IPS DF 4.7 (cell line): Measurements from ENCODE around the gene ZNF771.
"Not testable (repeated sequence)": the region's sequence is repeated elsewhere in the genome, so short reads cannot be mapped to it uniquely, and the experiment has no call there.

Experiments
- DNase-seq: peaks from one replicate; pipeline ENCODE4 v3.0.0-alpha.2; 2013; ENCODE audit warnings: low spot score; ENCODE audit errors: extremely low read depth

The ZNF771 gene

DNA sequence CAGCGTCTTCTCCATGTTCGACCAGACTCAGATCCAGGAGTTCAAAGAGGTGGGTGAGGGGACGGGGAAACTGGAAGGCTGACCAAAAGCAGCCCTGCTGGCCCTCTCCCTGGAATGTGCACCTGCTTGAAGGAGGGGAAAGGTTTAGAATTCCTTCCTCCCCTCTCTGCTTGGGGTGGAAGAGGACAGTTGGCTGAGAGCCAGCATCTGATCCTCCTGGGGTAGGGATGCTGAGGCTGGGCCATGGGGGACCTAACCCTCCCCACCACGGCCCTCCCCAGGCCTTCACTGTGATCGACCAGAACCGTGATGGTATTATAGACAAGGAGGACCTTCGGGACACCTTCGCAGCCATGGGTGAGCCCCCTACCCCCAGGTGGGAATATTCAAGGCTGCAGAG, 31.5 kb upstream of the ZNF771 start:
- no peak for DNase-seq

DNA sequence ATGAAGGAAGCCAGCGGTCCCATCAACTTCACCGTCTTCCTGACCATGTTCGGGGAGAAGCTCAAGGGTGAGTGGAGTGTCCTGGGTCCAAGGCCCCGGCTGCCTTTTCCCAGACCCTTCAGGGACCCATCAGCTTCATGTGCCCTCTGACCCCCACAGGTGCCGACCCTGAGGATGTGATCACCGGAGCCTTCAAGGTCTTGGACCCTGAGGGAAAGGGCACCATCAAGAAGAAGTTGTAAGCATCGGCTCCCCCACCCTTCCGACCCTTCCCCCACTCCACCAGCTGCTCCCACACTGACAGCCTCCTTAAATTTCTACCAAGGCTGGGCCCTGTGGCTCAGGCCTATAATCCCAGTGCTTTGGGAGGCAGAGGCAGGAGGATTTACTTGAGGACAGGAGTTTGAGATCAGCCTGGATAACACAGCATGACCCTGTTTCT, 30.9 kb upstream of the ZNF771 start:
- no peak for DNase-seq

DNA sequence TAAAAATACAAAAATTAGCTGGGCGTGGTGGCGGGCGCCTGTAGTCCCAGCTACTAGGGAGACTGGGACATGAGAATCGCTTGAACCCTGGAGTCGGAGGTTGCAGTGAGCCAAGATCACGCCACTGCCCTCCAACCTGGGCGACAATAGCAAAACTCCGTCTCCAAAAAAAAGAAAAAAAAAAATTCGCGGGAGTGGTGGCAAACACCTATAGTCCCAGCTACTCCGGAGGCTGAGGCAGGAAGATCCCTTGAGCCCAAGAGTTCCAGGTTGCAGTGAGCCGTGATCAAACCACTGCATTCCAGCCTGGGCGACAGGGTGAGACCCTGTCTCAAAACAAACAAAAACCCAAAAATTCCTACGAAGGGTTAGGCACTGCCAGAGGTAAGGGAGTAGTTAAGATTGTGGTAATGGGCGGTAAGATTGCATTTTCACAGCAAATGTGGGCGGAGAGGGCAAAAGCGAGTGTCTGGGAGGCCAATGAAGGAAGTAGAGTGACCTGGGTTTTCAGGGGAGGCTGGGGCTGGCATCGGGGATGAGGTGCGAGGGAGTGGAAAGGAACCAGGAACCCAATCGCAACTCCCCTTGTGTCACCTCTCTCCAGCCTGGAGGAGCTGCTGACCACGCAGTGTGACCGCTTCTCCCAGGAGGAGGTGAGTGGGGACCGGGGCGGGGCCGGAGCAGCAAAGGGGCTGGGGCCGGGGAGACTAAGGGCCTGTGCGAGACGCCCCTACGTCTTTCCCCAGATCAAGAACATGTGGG, 30.2 kb upstream of the ZNF771 start:
- no peak for DNase-seq

DNA sequence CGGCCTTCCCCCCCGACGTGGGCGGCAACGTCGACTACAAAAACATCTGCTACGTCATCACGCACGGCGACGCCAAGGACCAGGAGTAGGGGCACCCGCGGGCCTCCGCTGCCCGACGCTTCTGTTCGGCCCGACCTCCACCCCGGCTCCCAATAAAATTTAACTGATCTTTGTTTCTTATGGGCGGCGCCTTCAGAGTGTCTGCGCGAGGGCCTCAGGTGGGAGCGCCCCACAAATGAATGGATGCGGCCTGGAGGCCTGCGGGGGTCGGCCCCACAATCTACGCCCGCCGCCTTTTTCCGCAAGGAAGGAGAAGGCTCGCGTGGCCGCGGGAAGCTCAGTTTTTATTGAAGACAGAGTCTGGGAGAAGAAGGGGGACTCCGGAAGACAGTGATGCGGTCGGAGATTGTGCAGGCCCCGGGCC, 29.6 kb upstream of the ZNF771 start:
- DNase-seq = no peak

DNA sequence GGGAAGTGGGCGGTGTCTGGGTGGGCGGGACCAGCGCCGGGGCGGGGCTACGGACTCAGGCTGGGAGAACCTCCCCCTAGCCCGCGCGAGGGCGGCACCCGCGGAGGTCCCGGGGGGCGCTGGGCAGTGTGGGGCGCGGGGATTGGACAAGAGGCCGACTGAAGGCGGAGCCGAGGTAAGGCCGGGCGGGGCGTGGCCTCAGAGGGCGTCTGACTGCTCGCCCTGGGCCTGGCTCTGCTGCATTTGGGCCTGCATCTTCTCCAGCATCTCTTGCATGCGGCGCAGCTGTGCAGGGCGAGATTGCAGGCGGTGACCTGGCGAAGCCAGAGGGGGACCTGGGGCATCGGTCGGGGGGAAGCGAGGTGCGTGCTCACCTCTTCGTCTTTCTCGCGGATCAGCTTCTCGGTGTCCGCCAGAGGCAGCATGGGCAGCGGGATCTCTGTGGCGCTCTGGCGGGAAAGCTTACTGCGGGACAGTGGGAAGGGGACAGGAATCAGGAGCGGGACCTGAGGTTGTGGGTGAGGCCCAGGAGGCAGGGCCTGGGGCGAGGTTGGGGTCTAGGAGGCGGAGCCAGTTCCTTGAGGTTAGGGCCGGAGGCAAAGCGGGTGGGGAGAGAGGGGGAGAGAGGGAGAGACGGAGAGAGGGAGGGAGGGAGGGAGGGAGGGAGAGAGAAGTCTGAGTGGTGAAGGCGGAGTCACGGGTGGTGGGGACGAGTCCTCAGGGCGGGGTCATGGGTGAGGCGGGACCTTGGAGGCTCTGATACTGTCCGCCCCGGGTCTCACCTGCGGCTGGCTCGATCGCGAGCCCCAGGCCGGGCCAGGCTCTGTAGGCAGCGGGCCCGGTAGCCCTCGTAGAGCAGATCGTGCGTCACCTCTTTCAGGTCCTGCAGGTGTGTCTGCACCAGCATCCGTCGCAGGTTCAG, 28.9 kb upstream of the ZNF771 start:
- no peak for DNase-seq

DNA sequence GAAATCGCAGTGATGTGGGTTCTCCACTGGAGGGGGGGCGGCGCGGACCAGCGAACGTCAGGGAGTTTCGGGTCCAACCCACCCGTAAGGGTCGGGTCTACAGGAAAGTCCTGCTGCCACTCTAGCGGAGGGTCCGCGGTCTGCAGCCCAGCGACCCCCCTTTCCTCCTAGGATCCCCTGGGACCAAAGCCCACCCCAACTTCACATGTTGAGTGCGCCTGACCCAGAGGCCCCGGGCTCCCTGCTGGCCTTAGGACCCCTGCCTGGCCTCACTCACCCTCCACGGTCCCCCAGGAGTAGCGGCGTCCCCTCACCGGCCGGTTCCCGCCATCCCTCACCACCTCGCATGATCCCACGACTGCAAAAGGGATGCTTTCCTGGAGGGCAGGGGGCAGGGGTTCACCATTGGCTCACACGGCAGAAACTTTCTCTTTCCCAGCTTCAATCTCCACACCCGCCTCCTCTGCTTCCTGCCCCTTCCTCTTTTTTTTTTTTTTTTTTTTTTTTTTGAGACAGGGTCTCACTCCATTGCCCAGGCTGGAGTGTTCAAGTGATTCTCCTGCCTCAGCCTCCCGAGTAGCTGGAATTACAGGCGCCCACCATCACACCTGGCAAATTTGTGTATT, 28.1 kb upstream of the ZNF771 start:
- no peak for DNase-seq

DNA sequence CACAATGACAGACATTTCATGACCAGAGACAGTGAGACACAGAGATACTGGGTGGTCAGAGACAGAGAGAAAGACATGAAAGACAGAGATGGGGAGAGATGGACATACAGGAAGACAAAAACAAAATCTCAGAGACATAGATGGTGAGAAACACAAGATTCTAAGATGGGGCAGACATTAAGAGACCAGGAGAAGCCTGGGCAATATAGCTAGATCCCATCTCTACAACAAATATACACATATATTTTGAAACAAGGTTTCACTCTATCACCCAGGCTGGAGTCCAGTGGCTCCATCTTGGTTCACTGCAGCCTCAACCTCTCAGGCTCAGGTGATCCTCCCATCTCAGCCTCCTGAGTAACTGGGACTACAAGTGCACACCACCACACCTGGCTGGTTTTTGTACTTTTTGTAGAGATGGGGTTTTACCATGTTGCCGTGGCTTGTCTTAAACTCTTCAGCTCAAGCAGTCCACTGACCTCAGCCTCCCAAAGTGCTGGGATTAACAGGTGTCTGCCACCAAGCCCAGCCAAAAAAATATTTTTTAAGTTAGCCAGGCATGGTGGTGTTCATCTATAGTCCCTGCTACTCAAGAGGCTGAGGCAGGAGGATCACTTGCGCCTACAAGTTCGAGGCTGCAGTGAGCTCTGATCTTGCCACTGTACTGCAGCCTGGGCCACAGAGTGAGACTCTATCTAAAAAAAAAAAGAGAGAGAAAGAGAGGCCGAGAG, 27.2 kb upstream of the ZNF771 start:
- no peak for DNase-seq

DNA sequence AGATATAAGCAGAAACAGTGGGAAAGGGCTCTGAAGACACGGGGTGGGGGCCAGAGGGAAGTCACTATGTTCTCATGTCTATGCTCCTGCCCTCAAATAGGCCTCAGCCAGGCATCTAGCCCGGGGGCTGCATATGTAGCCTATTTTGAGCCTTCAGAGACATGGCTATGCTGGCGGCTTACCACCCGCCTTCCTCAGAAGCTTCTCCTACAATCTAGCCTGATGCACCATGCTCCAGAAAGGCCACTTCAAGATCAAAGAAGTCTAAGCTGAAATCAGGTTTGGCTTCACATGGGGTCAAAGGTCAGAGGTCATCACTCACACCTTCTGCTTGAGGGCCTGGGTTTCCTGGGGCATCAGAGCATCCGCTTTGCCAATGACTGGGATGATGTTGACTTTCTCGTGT, 26.6 kb upstream of the ZNF771 start:
- DNase-seq = no peak

DNA sequence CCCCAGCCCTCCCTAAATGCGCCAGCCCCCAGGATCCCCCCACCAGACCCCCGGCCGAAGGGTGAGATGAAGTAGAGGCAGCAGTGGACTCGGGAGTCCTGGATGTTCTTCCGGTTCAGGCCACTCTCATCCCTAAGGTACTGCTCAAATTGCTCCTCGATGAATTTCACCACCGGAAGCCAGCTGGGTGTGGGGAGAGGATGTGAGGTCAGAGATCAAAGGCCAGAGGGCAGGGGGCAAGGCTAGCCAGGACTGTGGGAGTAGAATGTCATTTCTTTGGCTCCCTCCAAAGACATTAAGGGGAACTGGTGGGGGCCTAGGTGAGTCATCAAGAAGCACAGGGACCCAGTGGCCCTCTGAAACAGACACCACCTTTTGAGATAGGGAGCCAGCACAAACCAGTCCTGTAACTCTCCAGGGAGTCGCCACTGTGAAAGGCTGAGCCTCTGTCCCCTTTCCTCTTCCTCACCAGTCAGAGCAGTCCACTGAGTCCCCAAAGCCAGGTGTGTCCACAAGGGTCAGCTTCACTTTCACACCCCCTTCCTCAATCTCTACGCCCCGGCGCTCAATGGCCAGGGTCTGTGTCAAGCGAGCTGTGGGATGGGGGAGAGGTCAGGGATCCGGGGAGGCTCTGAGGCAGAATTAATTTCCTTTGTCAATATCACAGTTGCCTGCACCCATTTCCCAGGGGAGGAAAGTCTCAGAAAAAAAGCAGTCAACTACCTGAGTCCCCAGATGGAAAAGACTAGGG, 25.9 kb upstream of the ZNF771 start:
- no peak for DNase-seq

DNA sequence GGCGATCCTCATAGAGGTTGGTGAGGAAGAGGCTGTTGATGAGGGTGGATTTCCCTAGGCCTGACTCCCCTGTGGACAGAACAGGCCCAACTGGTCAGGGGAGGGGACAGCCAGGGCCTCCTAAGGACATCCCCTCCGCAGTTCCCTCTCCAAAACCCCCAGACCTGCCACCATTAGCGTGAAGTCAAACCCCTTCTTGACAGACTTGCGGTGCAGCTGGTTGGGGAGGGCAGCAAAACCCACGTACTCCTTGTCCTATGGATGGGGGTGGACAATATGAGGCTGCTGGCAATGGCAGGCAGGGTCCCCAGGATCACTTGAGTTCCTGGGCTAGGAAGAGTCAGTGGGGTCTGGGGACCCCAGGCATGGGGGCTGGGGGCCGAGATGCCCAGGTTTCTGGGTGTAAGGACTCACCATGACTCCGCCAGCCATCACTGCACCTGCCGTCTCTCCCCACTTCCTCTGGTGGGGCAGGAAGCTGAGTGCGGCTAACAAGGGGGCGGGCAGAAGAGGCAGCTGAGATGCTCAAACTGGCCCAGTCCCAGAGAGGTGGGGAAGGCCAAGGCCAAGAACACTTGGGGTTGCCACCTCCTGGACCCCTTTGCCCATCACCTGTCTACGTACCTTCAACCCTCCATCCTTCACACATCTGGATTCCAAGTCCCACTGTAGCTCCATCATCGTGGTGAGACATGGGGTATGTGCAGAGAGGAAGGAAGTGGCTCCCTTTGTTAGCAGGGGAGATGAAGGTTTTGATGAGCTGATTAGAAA, 25.1 kb upstream of the ZNF771 start, which contains the start of gene SEPTIN1:
Gene SEPTIN1, minus strand, starts transcription at position 451 of the 771 bp plus-strand sequence. Its CDS starts 19 bp downstream, at position 432.
- no peak for DNase-seq

DNA sequence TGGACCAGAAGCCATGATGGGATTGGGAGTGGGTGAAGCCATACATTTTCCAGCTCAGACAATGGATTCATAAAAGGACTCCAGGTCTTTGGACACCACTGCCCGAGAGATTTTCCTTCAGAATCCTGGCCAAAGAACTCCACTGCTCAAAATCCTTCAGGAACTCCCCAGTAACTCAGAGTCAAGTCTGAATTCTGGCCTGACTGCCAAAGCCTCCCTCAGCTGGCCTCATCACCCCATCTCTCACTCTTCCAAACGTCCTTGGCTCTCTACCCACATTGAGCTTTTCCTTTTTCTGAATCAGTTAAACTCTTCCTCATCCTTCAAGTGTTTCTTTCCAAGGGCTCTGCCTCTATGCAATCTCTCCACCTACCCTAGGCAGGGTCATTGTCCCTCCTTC, 23.9 kb upstream of the ZNF771 start:
- no peak for DNase-seq

DNA sequence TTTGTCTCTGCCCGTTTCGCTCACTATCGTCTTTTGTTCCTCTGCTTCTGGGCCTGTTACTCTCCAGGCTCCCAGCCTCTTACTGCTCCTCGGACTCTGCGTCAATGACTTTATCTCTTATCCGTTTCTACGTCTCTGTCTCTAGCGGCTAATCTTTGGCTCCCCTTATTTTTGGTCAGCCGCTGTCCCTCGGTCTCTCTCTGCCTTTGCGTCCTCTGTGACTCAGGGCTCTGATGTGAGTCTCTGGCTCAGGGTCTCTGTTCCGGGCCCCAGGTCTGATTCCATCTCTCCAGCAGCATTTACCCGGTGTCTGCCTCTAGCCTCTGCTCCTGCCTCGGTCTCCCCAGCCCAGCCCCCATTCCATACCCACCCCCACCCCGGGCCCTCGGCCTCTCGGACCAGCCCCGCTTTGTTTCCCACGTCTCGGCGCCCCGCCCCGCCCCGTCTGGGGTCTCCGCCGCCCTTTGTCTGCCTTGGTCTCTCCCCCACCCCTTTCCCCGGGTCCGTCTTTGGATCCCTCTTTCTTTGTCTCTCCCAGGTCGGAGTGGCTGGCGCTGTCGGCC, 12.7 kb upstream of the ZNF771 start:
- no peak for DNase-seq

DNA sequence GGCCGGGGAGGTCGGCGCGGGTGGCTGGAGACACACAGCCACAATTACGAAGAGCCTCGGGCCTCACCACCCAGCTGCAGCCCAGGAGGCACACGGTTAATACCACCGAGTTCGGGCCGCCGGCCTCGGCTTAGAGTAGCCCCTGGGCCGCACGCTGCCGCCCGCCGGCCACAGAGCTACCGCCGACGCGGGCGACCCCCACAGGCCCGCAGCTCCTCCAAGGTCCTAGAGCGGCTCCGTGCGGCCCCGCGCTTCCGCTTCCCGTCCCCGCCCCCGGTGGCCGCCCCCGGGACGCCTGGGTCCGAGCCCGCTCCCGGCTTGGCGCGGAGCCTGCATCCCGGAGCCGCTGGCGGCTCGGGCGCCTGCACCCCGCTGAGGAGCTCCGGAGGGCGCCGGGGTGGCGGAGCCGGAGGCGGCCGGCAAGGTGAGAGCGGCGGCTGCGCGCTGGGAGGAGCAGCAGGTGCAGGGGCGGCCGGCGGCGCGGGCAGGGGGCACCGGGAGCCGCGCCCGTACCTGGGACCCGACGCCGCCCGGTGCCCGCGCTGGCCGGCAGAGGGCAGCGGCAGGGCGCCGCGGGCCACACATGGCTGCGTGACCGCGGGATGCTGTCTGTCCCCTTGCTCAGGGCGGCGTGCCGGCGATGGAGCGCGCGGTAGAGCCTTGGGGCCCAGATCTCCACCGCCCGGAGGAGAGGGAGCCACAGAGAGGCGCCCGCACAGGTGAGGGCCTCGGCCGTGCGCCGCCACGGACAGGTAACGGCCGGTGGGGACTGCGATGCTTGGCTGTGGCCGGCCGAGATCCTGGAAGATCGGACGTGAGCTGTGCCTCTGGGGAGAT, 12.0 kb upstream of the ZNF771 start, which contains the start of gene ZNF48:
Gene ZNF48, plus strand, starts transcription at position 266 of the 837 bp plus-strand sequence. Its CDS starts 375 bp downstream, at position 641.
- DNase-seq = no peak

DNA sequence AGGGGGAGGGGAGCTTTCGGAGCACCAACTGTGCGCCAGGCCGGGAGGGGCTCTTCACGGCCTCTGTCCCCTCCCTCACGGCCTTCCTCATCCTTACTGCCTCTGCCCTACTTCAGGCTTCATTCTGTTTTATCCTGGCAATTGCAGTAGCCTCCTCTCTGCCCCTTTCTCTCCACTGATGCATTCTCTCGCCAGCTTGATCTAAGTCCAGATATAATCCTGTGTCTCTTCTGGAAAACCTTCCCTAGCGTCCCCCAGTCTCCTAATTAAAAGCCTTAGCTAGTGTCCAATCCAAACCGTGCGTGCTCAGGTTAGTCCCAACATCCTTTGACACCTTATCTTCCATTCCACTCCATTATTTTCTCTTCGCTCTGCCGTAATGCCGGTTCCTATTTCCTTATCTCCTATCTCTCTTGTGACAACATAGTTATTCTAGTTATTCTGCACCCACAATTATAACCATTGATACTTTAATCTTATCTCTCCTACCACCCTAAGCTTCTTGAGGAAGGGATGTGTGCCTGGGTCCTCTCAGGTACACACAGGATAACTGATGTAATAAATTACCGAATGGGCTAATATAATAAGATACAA, 11.3 kb upstream of the ZNF771 start:
- no peak for DNase-seq

DNA sequence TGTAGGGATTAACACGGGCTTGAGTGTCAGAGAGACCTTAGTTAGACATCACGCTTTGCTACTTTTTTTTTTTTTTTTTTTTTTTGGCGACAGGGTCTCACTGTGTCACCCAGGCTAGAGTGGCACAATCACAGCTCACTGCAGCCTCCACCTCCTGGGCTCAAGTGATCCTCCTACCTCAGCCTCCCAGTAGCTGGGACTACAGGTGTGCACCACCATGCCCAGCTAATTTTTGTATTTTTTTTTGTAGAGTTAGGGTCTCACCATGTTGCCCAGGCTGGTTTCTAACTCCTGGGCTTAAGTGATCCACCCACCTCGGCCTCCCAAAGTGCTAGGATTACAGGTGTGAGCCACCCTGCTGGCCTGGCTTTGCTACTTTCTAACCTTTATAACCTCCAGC, 10.8 kb upstream of the ZNF771 start:
- DNase-seq = not testable (repeated sequence)

DNA sequence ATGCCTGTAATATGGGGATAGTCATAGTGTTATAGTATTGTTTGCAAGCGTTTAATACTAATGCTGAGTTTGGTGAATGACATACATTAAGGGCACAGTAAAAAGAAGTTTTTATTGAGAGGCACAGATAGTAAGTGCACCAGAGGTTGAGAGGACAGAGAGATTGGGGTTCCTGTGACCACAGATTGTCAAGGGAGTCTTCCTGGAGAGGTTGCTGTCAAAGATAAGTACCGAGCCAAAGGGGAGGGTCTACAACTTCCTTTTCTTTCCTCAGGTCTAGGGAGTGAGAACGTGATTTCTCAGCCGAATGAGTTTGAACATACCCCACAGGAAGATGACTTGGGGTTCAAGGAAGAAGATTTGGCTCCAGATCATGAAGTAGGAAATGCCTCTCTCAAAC, 10.3 kb upstream of the ZNF771 start:
- DNase-seq = no peak

DNA sequence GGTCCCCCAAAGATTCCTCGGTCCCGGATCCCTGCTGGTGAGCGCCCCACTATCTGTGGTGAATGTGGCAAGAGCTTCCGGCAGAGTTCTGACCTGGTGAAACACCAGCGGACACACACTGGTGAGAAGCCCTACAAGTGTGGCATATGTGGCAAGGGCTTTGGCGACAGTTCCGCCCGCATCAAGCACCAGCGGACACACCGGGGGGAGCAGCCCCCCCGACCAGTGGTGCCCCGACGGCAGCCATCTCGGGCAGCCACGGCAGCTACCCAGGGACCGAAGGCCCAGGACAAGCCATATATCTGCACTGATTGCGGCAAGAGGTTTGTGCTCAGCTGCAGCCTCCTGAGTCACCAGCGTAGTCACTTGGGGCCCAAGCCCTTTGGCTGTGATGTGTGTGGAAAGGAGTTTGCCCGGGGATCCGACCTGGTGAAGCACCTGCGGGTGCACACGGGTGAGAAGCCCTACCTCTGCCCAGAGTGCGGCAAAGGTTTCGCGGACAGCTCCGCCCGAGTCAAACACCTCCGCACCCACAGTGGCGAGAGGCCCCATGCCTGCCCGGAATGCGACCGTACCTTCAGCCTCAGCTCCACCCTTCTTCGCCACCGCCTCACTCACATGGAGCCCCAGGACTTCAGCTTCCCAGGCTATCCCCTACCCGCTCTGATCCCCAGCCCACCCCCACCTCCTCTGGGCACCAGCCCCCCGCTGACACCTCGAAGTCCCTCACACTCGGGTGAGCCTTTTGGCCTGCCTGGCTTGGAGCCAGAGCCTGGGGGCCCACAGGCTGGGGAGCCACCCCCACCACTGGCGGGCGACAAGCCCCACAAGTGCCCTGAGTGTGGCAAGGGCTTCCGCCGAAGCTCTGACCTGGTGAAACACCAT, 9.4 kb upstream of the ZNF771 start:
- no peak for DNase-seq
